ENCODE measurements around the gene POLR2A. TPM values are rescaled to one million over a fixed set of nuclear protein-coding genes. Genes with fewer than 3 reads are reported as not detected.

The POLR2A gene
- total RNA-seq, result 128 and 163 TPM in 2 replicates

GRCh38 chr17:7484067-7484918 lies at the start of gene POLR2A:
Gene POLR2A (plus strand): TSS chr17:7484366.

GRCh38 chr17:7439462-7440112 lies 44.6 kb upstream of the POLR2A start, which contains the start of gene FGF11:
Gene FGF11 (plus strand): TSS chr17:7439512. CDS start chr17:7439621, 109 bp downstream.

GRCh38 chr17:7444682-7445618 lies 39.2 kb upstream of the POLR2A start, which contains the start of gene CHRNB1:
Gene CHRNB1 (plus strand): TSS chr17:7445061. CDS start chr17:7445128, 67 bp downstream.

GRCh38 chr17:7479213-7480088 lies 4.7 kb upstream of the POLR2A start, which contains the start of gene ZBTB4:
Gene ZBTB4 (minus strand): TSS chr17:7479631. CDS start chr17:7466801, 12,830 bp downstream.

GRCh38 chr17:7481275-7481674 lies 2.9 kb upstream of the POLR2A start, which contains the start of gene SLC35G6:
Gene SLC35G6 (plus strand): TSS chr17:7481446. CDS start chr17:7481517, 71 bp downstream.

GRCh38 chr17:7548585-7549400 lies 64.6 kb downstream of the POLR2A start, which contains the start of gene TNFSF12:
Gene TNFSF12 (plus strand): TSS chr17:7549058. CDS start chr17:7549154, 96 bp downstream.

Small RNA genes lying within 50 kb of the gene (small RNA-seq; reads per million reads assigned to genes)
- not detected for gene RF00019

Other genes with a start within 250 kb of the POLR2A start
- 54.3 and 57.8 TPM in 2 replicates for gene DVL2, start 249.8 kb upstream of the POLR2A start, total RNA-seq
- 57.2 and 58.5 TPM in 2 replicates for gene PHF23, start 244.9 kb upstream of the POLR2A start, total RNA-seq
- 229 and 455 TPM in 2 replicates for gene GABARAP, start 241.9 kb upstream of the POLR2A start, total RNA-seq
- gene CTDNEP1, start 232.6 kb upstream of the POLR2A start, total RNA-seq, result 38.5 and 48.3 TPM in 2 replicates
- gene ELP5, start 232.2 kb upstream of the POLR2A start, total RNA-seq, result 36.9 and 42.9 TPM in 2 replicates
- gene CLDN7, start 221.9 kb upstream of the POLR2A start, total RNA-seq, result 10.8 and 13.4 TPM in 2 replicates
- 0.10 and 0.33 TPM in 2 replicates for gene SLC2A4, start 202.6 kb upstream of the POLR2A start, total RNA-seq
- 2.3 TPM in 1 of 2 replicates, not detected in the other for gene YBX2, start 189.7 kb upstream of the POLR2A start, total RNA-seq
- gene EIF5A, start 176.7 kb upstream of the POLR2A start, total RNA-seq, result 949 and 999 TPM in 2 replicates
- 43.1 and 48.1 TPM in 2 replicates for gene GPS2, start 169.0 kb upstream of the POLR2A start, total RNA-seq
- 17.0 and 21.3 TPM in 2 replicates for gene NEURL4, start 155.0 kb upstream of the POLR2A start, total RNA-seq
- gene ACAP1, start 147.8 kb upstream of the POLR2A start, total RNA-seq, result not detected in 2 replicates
- 2.6 and 3.6 TPM in 2 replicates for gene KCTD11, start 132.2 kb upstream of the POLR2A start, total RNA-seq
- not detected in 2 replicates for gene TMEM95, start 129.2 kb upstream of the POLR2A start, total RNA-seq
- 0.38 and 0.65 TPM in 2 replicates for gene TNK1, start 103.3 kb upstream of the POLR2A start, total RNA-seq
- gene PLSCR3, start 89.8 kb upstream of the POLR2A start, total RNA-seq, result 27.0 and 36.3 TPM in 2 replicates
- 41.6 and 153 TPM in 2 replicates for gene TMEM256, start 80.3 kb upstream of the POLR2A start, total RNA-seq
- gene NLGN2, start 76.5 kb upstream of the POLR2A start, total RNA-seq, result 4.6 and 5.2 TPM in 2 replicates
- gene SPEM1, start 64.0 kb upstream of the POLR2A start, total RNA-seq, result not detected in 2 replicates
- gene SPEM2, start 58.8 kb upstream of the POLR2A start, total RNA-seq, result not detected in 2 replicates
- gene SPEM3, start 55.5 kb upstream of the POLR2A start, total RNA-seq, result not detected in 2 replicates
- 13.1 and 13.6 TPM in 2 replicates for gene TMEM102, start 48.9 kb upstream of the POLR2A start, total RNA-seq
- 0.38 and 0.65 TPM in 2 replicates for gene FGF11, start 44.9 kb upstream of the POLR2A start, total RNA-seq
- gene CHRNB1, start 39.3 kb upstream of the POLR2A start, total RNA-seq, result 5.5 and 5.9 TPM in 2 replicates
- gene ZBTB4, start 4.7 kb upstream of the POLR2A start, total RNA-seq, result 26.4 and 32.3 TPM in 2 replicates
- not detected in 2 replicates for gene SLC35G6, start 2.9 kb upstream of the POLR2A start, total RNA-seq
- 16.7 and 20.2 TPM in 2 replicates for gene TNFSF12, start 64.7 kb downstream of the POLR2A start, total RNA-seq
- gene TNFSF13, start 74.4 kb downstream of the POLR2A start, total RNA-seq, result 1.3 and 2.5 TPM in 2 replicates
- gene SENP3, start 77.6 kb downstream of the POLR2A start, total RNA-seq, result 78.2 and 91.8 TPM in 2 replicates
- 5.5 and 7.5 TPM in 2 replicates for gene CD68, start 95.3 kb downstream of the POLR2A start, total RNA-seq
- 139 and 210 TPM in 2 replicates for gene MPDU1, start 99.5 kb downstream of the POLR2A start, total RNA-seq
- gene SOX15, start 105.7 kb downstream of the POLR2A start, total RNA-seq, result 0.33 TPM in 1 of 2 replicates, not detected in the other
- 35.9 and 44.5 TPM in 2 replicates for gene FXR2, start 130.5 kb downstream of the POLR2A start, total RNA-seq
- gene SAT2, start 143.5 kb downstream of the POLR2A start, total RNA-seq, result 18.3 and 25.2 TPM in 2 replicates
- 0.19 TPM in 1 of 2 replicates, not detected in the other for gene SHBG, start 145.8 kb downstream of the POLR2A start, total RNA-seq
- not detected in 2 replicates for gene ATP1B2, start 166.6 kb downstream of the POLR2A start, total RNA-seq
- 144 and 156 TPM in 2 replicates for gene TP53, start 203.1 kb downstream of the POLR2A start, total RNA-seq
- 11.8 and 13.5 TPM in 2 replicates for gene WRAP53, start 204.1 kb downstream of the POLR2A start, total RNA-seq
- 1.1 and 1.6 TPM in 2 replicates for gene EFNB3, start 220.8 kb downstream of the POLR2A start, total RNA-seq
- under 0.01 and 0.10 TPM in 2 replicates for gene DNAH2, start 233.4 kb downstream of the POLR2A start, total RNA-seq

All from vein endothelial cell (primary cell).